ENCODE results near the gene PLXNA3.

PLXNA3 gene

GRCh38 chrX:154441984-154442707 is 15.9 kb upstream of the PLXNA3 start:
- H3K4me3 ChIP-seq (ENCODE audit: low read depth, low read length) = no peak overlapping the region
- TF ChIP-seq CTCF (IDR thresholded peaks at IDR 0.05; ENCODE audit: low read depth, low read length) = no peak

- no peak for TF ChIP-seq CTCF (IDR thresholded peaks at IDR 0.05; ENCODE audit: low read depth, low read length)
- H3K4me3 ChIP-seq (ENCODE audit: low read depth, low read length) = peak overlapping the region; percentile 27
These were observed 14.6 kb upstream of the PLXNA3 start for GRCh38 chrX:154443479-154443910.

GRCh38 chrX:154443992-154444754 is 13.9 kb upstream of the PLXNA3 start, which contains the start of gene FAM50A:
FAM50A (plus strand) TSS chrX:154444141; CDS start chrX:154444236, 95 bp downstream.
- H3K4me3 ChIP-seq (ENCODE audit: low read depth, low read length) = peak within 1 kb of the TSS; percentile 66
- TF ChIP-seq CTCF (IDR thresholded peaks at IDR 0.05; ENCODE audit: low read depth, low read length) = no peak

GRCh38 chrX:154444755-154445246 is 13.3 kb upstream of the PLXNA3 start:
- TF ChIP-seq CTCF (IDR thresholded peaks at IDR 0.05; ENCODE audit: low read depth, low read length) = no peak
- H3K4me3 ChIP-seq (ENCODE audit: low read depth, low read length) = peak overlapping the region; percentile 66

GRCh38 chrX:154445776-154446175 is 12.3 kb upstream of the PLXNA3 start:
- H3K4me3 ChIP-seq (ENCODE audit: low read depth, low read length) = no peak overlapping the region
- TF ChIP-seq CTCF (IDR thresholded peaks at IDR 0.05; ENCODE audit: low read depth, low read length) = no peak

GRCh38 chrX:154446430-154446829 is 11.7 kb upstream of the PLXNA3 start:
- no peak overlapping the region for H3K4me3 ChIP-seq (ENCODE audit: low read depth, low read length)

More at GRCh38 chrX:154446430-154446829, 11.7 kb upstream of the PLXNA3 start:
- no peak for TF ChIP-seq CTCF (IDR thresholded peaks at IDR 0.05; ENCODE audit: low read depth, low read length)
